DND-41 (cell line): ENCODE data around the gene SLAIN1.

ENCODE experiments used
- ATAC-seq: fragments of 200-7000 bp; cut with Tn5 transposase; 3 replicates; pipeline ENCODE4 v1.9.1; 2021; ENCODE audit warnings: low read depth; ENCODE audit not compliant: insufficient read depth
- DNase-seq: peaks from one replicate; pipeline ENCODE4 v3.0.0-alpha.2; 2020
- H2AFZ ChIP-seq: 2 replicates; pipeline ENCODE4 v1.6.0; 2012; ENCODE audit warnings: low read depth, low read length
- H3K27ac ChIP-seq: 2 replicates; pipeline ENCODE4 v1.5.1; 2012; ENCODE audit warnings: low read length, inconsistent platforms
- H3K27me3 ChIP-seq: fragments of 200-600 bp; sonication (generic); 2 replicates; pipeline ENCODE4 v1.6.0; 2012; ENCODE audit warnings: low read length, mild to moderate bottlenecking, inconsistent platforms; ENCODE audit not compliant: insufficient read depth, poor library complexity
- H3K36me3 ChIP-seq: 2 replicates; pipeline ENCODE4 v1.5.1; 2012; ENCODE audit warnings: low read length, inconsistent platforms; ENCODE audit not compliant: insufficient read depth
- H3K4me1 ChIP-seq: 2 replicates; pipeline ENCODE4 v1.5.1; 2012; ENCODE audit warnings: mild to moderate bottlenecking, low read length; ENCODE audit not compliant: insufficient read depth
- H3K4me2 ChIP-seq: 2 replicates; pipeline ENCODE4 v1.6.0; 2012; ENCODE audit warnings: mild to moderate bottlenecking, moderate library complexity, low read length, inconsistent platforms; ENCODE audit not compliant: insufficient read depth
- H3K4me3 ChIP-seq, 2 experiments: fragments of 200-600 bp in 1 of 2; shearing (Covaris generic) in 1 of 2; 2 replicates each; pipeline ENCODE4 v1.5.1; 2012 to 2016; ENCODE audit warnings: inconsistent platforms in 2 of 2, low read length in 2 of 2, mild to moderate bottlenecking in 2 of 2, low read depth in 1 of 2, moderate library complexity in 1 of 2
- H3K79me2 ChIP-seq: 2 replicates; pipeline ENCODE4 v1.6.0; 2012; ENCODE audit warnings: low read length, inconsistent platforms; ENCODE audit not compliant: insufficient read depth
- H3K9ac ChIP-seq: 2 replicates; pipeline ENCODE4 v1.6.0; 2012; ENCODE audit warnings: low read depth, mild to moderate bottlenecking, inconsistent platforms, low read length, moderate library complexity
- H3K9me3 ChIP-seq: 2 replicates; pipeline ENCODE4 v1.5.1; 2012; ENCODE audit warnings: low read length, moderate library complexity, mild to moderate bottlenecking, inconsistent platforms; ENCODE audit not compliant: insufficient read depth, severe bottlenecking
- H4K20me1 ChIP-seq: 2 replicates; pipeline ENCODE4 v1.6.0; 2012; ENCODE audit warnings: low read length; ENCODE audit not compliant: insufficient read depth
- EZH2 ChIP-seq: IDR thresholded peaks from 3 replicates; pipeline ENCODE4 v1.6.1; 2012; ENCODE audit warnings: borderline replicate concordance, low read depth, mild to moderate bottlenecking, moderate library complexity, low read length, inconsistent platforms; ENCODE audit not compliant: severe bottlenecking
- TF ChIP-seq, protein P1 (sequence below): IDR thresholded peaks from 2 replicates; pipeline ENCODE4 v1.5.1; 2012; ENCODE audit warnings: borderline replicate concordance, low read length, moderate library complexity, mild to moderate bottlenecking; ENCODE audit not compliant: poor library complexity, severe bottlenecking; ENCODE audit errors: extremely low read depth

SLAIN1 gene

GRCh38 chr13:77728265-77729125 is 31.0 kb downstream of the SLAIN1 start:
- DNase-seq, result no peak
- H3K4me2 ChIP-seq, result no peak overlapping the region
- no peak overlapping the region for H3K9ac ChIP-seq
- H3K9me3 ChIP-seq, result no peaks in the 10 kb centered on the region
- no peaks in the 10 kb centered on the region for H3K79me2 ChIP-seq
- no peak for ATAC-seq
- no peak overlapping the region for H2AFZ ChIP-seq
- no peak overlapping the region for H3K27ac ChIP-seq
- TF ChIP-seq, protein P1, sequence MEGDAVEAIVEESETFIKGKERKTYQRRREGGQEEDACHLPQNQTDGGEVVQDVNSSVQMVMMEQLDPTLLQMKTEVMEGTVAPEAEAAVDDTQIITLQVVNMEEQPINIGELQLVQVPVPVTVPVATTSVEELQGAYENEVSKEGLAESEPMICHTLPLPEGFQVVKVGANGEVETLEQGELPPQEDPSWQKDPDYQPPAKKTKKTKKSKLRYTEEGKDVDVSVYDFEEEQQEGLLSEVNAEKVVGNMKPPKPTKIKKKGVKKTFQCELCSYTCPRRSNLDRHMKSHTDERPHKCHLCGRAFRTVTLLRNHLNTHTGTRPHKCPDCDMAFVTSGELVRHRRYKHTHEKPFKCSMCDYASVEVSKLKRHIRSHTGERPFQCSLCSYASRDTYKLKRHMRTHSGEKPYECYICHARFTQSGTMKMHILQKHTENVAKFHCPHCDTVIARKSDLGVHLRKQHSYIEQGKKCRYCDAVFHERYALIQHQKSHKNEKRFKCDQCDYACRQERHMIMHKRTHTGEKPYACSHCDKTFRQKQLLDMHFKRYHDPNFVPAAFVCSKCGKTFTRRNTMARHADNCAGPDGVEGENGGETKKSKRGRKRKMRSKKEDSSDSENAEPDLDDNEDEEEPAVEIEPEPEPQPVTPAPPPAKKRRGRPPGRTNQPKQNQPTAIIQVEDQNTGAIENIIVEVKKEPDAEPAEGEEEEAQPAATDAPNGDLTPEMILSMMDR, result no peak
- TF ChIP-seq EZH2, result no peak
- no peaks in the 10 kb centered on the region for H3K4me1 ChIP-seq
- H3K36me3 ChIP-seq, result peaks cover 6% of the 10 kb centered on the region; the same call in 1 of the 2 replicates
- H3K27me3 ChIP-seq, result no peaks in the 10 kb centered on the region
- no peaks in the 10 kb centered on the region for H4K20me1 ChIP-seq
- no peak overlapping the region for H3K4me3 ChIP-seq

- H3K27ac ChIP-seq, result no peak overlapping the region
- no peak overlapping the region for H3K4me2 ChIP-seq
- no peak overlapping the region for H2AFZ ChIP-seq
- TF ChIP-seq EZH2, result no peak
- TF ChIP-seq, protein P1, result no peak
- H3K9ac ChIP-seq, result no peak overlapping the region
- no peaks in the 10 kb centered on the region for H3K9me3 ChIP-seq
- H3K27me3 ChIP-seq, result no peaks in the 10 kb centered on the region
- H3K4me1 ChIP-seq, result no peaks in the 10 kb centered on the region
- peaks cover 6% of the 10 kb centered on the region; the same call in 1 of the 2 replicates for H3K36me3 ChIP-seq
- no peaks in the 10 kb centered on the region for H4K20me1 ChIP-seq
- no peak overlapping the region for H3K4me3 ChIP-seq
- no peak for ATAC-seq
- no peak for DNase-seq
- no peaks in the 10 kb centered on the region for H3K79me2 ChIP-seq
These were observed 32.2 kb downstream of the SLAIN1 start for GRCh38 chr13:77729502-77730221.

GRCh38 chr13:77730572-77730971 is 33.1 kb downstream of the SLAIN1 start:
- H3K9me3 ChIP-seq, result no peaks in the 10 kb centered on the region
- no peaks in the 10 kb centered on the region for H3K27me3 ChIP-seq
- ATAC-seq, result no peak
- H2AFZ ChIP-seq, result no peak overlapping the region
- H3K4me3 ChIP-seq, result no peak overlapping the region
- no peak overlapping the region for H3K9ac ChIP-seq
- no peak overlapping the region for H3K4me2 ChIP-seq
- H3K4me1 ChIP-seq, result no peaks in the 10 kb centered on the region
- DNase-seq, result no peak
- no peaks in the 10 kb centered on the region for H3K79me2 ChIP-seq
- TF ChIP-seq EZH2, result no peak
- TF ChIP-seq, protein P1, result no peak
- H4K20me1 ChIP-seq, result no peaks in the 10 kb centered on the region
- no peak overlapping the region for H3K27ac ChIP-seq
- peaks cover 5% of the 10 kb centered on the region; the same call in 1 of the 2 replicates for H3K36me3 ChIP-seq
